T-helper 17 cell (primary cell): ENCODE results near the gene SLC27A2. TPM values are rescaled to one million over a fixed set of nuclear protein-coding genes. Genes with fewer than 3 reads are reported as not detected.
"Not testable (repeated sequence)": the region's sequence is repeated elsewhere in the genome, so short reads cannot be mapped to it uniquely, and the experiment has no call there.

Source experiments
- ATAC-seq: fragments of 150-1000 bp; cut with Tn5 transposase; 2 replicates; pipeline ENCODE4 v1.10.0; 2021; ENCODE audit warnings: mild to moderate bottlenecking, moderate library complexity
- DNase-seq, 3 donors: peaks; one replicate each; pipeline versions ENCODE4 v3.0.0 to v3.0.0-alpha.2; 2020 to 2021
- H3K9me3 ChIP-seq: one replicate; pipeline ENCODE4 v1.7.0; 2013; ENCODE audit warnings: low read length, mild to moderate bottlenecking; ENCODE audit not compliant: control insufficient read depth, poor library complexity, severe bottlenecking
- H3K27ac Mint-ChIP-seq: one replicate; pipeline ENCODE4 v1.8.0; 2022; ENCODE audit warnings: mild to moderate bottlenecking, moderate library complexity, mixed read lengths
- H3K27me3 Mint-ChIP-seq: one replicate; pipeline ENCODE4 v1.8.0; 2022; ENCODE audit warnings: mixed read lengths
- H3K36me3 Mint-ChIP-seq: one replicate; pipeline ENCODE4 v1.8.0; 2022; ENCODE audit warnings: low read depth, mixed read lengths
- H3K4me1 Mint-ChIP-seq: one replicate; pipeline ENCODE4 v1.8.0; 2022; ENCODE audit warnings: mild to moderate bottlenecking, mixed read lengths
- H3K4me3 Mint-ChIP-seq: one replicate; pipeline ENCODE4 v1.8.0; 2022; ENCODE audit warnings: mild to moderate bottlenecking, moderate library complexity, mixed read lengths
- total RNA-seq, 4 donors: library from RNA in 2 of 4; stranded (reverse) in 2 of 4; gene quantifications; one replicate each; pipeline ENCODE4 v1.2.3 and lab custom pipeline; 2022 to 2026

Gene SLC27A2
- total RNA-seq, 2 donors from 2014 or later: 0.30 to 0.42 TPM

DNA sequence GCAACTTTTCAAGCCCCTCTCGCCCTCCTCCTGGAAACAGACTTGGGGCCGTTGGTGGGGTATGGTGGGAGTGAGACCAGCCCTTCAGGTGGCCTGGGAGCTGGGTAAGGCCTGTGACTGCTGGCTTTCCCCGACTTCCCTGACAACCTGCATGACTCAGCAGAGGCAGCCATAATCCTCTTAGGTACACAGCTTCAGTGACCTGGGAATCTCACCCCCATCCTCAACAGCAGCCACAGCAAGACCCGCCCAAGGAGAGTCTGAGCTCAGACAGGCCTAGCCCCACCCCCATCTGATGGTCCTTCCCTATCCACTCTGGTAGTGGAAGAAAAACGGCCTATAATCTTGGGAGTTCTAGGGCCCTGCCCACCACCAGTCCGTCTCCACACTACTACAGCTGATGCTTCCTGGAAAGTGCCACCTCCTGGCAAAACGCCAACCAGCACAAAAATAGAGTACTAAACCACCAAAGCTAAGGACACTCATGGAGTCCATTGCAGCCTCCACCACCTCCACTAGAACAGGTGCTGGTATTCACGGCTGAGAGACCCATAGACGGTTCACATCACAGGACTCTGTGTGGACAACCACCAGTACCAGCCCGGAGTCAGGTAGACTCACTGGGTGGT lies 13.1 kb upstream of the SLC27A2 start:
- H3K27me3 Mint-ChIP-seq: peaks cover 45% of the 10 kb centered on the region

GRCh38 chr15:50172360-50172895 lies 9.6 kb upstream of the SLC27A2 start:
- not testable (repeated sequence) for ATAC-seq, H3K36me3 Mint-ChIP-seq, H3K27ac Mint-ChIP-seq, H3K4me1 Mint-ChIP-seq, H3K9me3 ChIP-seq, H3K4me3 Mint-ChIP-seq, DNase-seq
- peaks cover 34% of the 10 kb centered on the region for H3K27me3 Mint-ChIP-seq

More for the DNA sequence above, 13.1 kb upstream of the SLC27A2 start:
- no peaks in the 10 kb centered on the region for H3K9me3 ChIP-seq
- DNase-seq (no peak), ATAC-seq (no peak)
- Mint-ChIP-seq H3K36me3 (peaks cover 2% of the 10 kb centered on the region), H3K4me3 (no peak overlapping the region), H3K4me1 (no peaks in the 10 kb centered on the region), H3K27ac (no peak overlapping the region)

GRCh38 chr15:50176869-50177268 lies 5.1 kb upstream of the SLC27A2 start:
- no peaks in the 10 kb centered on the region for H3K36me3 Mint-ChIP-seq
- DNase-seq: no peak
- ATAC-seq: no peak
- H3K27ac Mint-ChIP-seq: no peak overlapping the region
- no peaks in the 10 kb centered on the region for H3K9me3 ChIP-seq
- H3K4me3 Mint-ChIP-seq: no peak overlapping the region
- peaks cover 50% of the 10 kb centered on the region for H3K27me3 Mint-ChIP-seq
- H3K4me1 Mint-ChIP-seq: no peaks in the 10 kb centered on the region

GRCh38 chr15:50180091-50180490 lies 1.9 kb upstream of the SLC27A2 start:
- ATAC-seq (no peak), DNase-seq (no peak)
- Mint-ChIP-seq H3K27ac (no peak overlapping the region), H3K4me3 (no peak overlapping the region), H3K36me3 (no peaks in the 10 kb centered on the region), H3K4me1 (peaks cover 13% of the 10 kb centered on the region), H3K27me3 (peaks cover 57% of the 10 kb centered on the region)
- no peaks in the 10 kb centered on the region for H3K9me3 ChIP-seq

DNA sequence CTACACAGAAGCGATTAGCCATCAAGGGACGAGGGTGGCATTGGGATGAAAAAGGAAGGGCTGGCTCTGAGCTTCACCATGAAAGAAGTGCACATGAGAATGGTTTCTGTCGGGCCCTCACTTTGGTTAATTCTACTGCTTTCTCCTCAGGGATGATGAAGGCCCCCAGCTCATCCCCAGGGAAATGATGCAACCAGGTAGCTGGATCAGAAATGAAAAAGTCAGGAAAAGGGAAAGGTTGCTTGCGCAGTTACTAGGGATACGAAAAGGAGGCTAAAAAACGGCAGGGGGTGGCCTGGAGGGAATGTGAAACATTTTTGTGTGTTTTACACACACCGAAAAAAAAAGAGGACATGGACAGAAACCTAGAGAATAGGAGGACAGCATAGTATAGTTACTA lies 1.4 kb upstream of the SLC27A2 start:
- no peaks in the 10 kb centered on the region for H3K9me3 ChIP-seq
- Mint-ChIP-seq H3K27ac (no peak overlapping the region), H3K36me3 (no peaks in the 10 kb centered on the region), H3K4me3 (no peak overlapping the region), H3K27me3 (peaks cover 53% of the 10 kb centered on the region), H3K4me1 (peaks cover 13% of the 10 kb centered on the region)
- DNase-seq: no peak
- no peak for ATAC-seq

- Mint-ChIP-seq H3K4me1 (peaks cover 13% of the 10 kb centered on the region), H3K27me3 (peaks cover 53% of the 10 kb centered on the region), H3K4me3 (peak overlapping the region; percentile 96), H3K27ac (no peak overlapping the region), H3K36me3 (no peaks in the 10 kb centered on the region)
- no peaks in the 10 kb centered on the region for H3K9me3 ChIP-seq
- ATAC-seq (no peak), DNase-seq (no peak)
Measured at GRCh38 chr15:50181201-50181968, 611 bp upstream of the SLC27A2 start.

DNA sequence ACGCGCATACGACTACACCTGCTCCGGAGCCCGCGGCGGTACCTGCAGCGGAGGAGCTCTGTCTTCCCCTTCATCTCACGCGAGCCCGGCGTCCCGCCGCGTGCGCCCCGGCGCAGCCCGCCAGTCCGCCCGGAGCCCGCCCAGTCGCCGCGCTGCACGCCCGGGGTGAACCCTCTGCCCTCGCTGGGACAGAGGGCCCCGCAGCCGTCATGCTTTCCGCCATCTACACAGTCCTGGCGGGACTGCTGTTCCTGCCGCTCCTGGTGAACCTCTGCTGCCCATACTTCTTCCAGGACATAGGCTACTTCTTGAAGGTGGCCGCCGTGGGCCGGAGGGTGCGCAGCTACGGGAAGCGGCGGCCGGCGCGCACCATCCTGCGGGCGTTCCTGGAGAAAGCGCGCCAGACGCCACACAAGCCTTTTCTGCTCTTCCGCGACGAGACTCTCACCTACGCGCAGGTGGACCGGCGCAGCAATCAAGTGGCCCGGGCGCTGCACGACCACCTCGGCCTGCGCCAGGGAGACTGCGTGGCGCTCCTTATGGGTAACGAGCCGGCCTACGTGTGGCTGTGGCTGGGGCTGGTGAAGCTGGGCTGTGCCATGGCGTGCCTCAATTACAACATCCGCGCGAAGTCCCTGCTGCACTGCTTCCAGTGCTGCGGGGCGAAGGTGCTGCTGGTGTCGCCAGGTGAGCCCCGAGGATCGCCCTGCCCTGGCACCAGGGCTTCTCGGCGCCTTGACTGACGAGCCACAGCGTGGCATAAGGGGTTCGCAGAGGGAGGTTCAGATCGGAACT lies 420 bp downstream of the SLC27A2 start:
- DNase-seq: peak in 2 of 3 donors; percentile 14 to 19
- H3K4me1 Mint-ChIP-seq: peaks cover 13% of the 10 kb centered on the region
- peak overlapping the region; percentile 29 for H3K27ac Mint-ChIP-seq
- H3K27me3 Mint-ChIP-seq: peaks cover 54% of the 10 kb centered on the region
- peak; percentile 79 for ATAC-seq
- no peaks in the 10 kb centered on the region for H3K9me3 ChIP-seq
- peak overlapping the region; percentile 96 for H3K4me3 Mint-ChIP-seq
- no peaks in the 10 kb centered on the region for H3K36me3 Mint-ChIP-seq

- DNase-seq: no peak
- no peak for ATAC-seq
- Mint-ChIP-seq H3K27ac (no peak overlapping the region), H3K4me1 (peaks cover 13% of the 10 kb centered on the region), H3K4me3 (peak overlapping the region; percentile 96), H3K36me3 (no peaks in the 10 kb centered on the region), H3K27me3 (peaks cover 54% of the 10 kb centered on the region)
- H3K9me3 ChIP-seq: no peaks in the 10 kb centered on the region
Measured at GRCh38 chr15:50183112-50183794, 1.3 kb downstream of the SLC27A2 start.

DNA sequence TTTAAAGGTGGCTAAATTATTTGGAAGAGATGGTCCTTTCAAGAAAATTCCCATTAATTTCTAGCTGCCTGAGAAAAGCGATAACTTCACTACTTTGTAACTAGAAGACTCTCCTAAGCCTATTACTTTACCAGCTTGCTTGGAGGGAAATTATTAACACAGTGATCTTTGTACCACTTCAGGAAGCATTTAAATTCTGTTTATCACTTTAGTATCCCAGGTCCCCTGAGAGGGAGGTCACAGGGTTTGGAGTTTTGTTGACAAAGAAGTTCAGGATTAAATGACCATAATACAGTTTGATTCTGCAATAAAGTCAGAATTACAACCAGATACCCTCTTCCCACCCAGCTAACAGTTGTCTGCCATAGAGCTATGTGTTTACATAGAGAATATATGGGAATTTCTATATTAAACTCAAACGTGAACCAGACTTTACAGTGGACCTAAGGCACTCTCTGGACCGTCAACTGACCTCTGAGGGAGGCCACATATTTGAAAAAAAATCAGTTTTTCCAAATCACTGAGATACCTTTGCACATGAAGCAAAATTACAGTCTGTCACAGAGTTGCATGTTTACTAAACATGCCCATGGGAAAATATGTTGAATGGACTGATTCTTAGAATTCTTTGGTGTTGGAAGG lies 3.0 kb downstream of the SLC27A2 start:
- ATAC-seq: no peak
- no peak for DNase-seq
- H3K27ac Mint-ChIP-seq: no peak overlapping the region
- H3K4me1 Mint-ChIP-seq: peaks cover 13% of the 10 kb centered on the region
- H3K9me3 ChIP-seq: no peaks in the 10 kb centered on the region
- peaks cover 43% of the 10 kb centered on the region for H3K27me3 Mint-ChIP-seq
- no peak overlapping the region for H3K4me3 Mint-ChIP-seq
- no peaks in the 10 kb centered on the region for H3K36me3 Mint-ChIP-seq

GRCh38 chr15:50186090-50186489 lies 4.1 kb downstream of the SLC27A2 start:
- no peaks in the 10 kb centered on the region for H3K9me3 ChIP-seq
- Mint-ChIP-seq H3K4me1 (peaks cover 13% of the 10 kb centered on the region), H3K36me3 (no peaks in the 10 kb centered on the region), H3K27ac (no peak overlapping the region), H3K4me3 (no peak overlapping the region), H3K27me3 (peaks cover 32% of the 10 kb centered on the region)
- no peak for DNase-seq
- ATAC-seq: no peak

DNA sequence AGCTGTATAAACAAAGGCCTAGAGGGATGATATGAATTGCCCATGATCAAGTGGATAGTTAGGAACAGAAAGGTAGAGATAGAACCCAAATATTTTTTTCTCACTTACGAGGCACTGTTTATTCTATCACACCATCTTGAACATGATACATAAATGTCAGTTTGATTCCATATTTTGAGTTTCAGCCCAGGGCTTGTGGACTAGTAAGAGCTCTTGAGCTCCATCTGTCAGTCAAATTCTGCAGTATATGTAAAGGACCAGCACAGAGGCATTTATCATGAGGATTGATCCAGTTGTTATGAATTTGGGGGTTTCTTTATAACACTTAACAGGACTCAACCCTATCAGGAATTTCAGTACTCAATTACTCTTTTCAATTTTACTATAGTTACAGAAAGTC lies 4.8 kb downstream of the SLC27A2 start:
- no peak overlapping the region for H3K27ac Mint-ChIP-seq
- H3K4me3 Mint-ChIP-seq: no peak overlapping the region
- ATAC-seq (no peak), DNase-seq (no peak)
- peaks cover 13% of the 10 kb centered on the region for H3K4me1 Mint-ChIP-seq
- no peaks in the 10 kb centered on the region for H3K36me3 Mint-ChIP-seq
- no peaks in the 10 kb centered on the region for H3K9me3 ChIP-seq
- peaks cover 26% of the 10 kb centered on the region for H3K27me3 Mint-ChIP-seq

DNA sequence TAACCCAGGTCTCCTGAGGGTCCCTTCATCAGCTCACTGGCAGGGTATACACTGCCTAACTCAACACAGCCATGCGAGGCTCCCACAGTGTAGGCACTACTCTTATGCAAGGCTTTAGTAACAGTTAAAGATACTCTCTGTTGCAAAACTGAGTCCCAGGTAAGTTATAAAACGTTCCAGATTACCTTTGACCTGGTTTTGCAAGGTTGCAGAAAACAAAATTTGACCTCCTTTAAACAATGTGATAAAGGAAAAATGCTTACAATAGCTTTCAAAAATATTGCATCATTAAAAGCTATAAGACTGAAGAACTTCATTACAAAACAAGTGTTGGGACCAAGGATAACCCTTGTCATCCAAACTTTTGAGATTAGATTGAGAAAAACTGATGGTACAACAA lies 5.5 kb downstream of the SLC27A2 start:
- Mint-ChIP-seq H3K4me1 (peaks cover 13% of the 10 kb centered on the region), H3K27ac (no peak overlapping the region), H3K27me3 (peaks cover 24% of the 10 kb centered on the region), H3K4me3 (no peak overlapping the region), H3K36me3 (no peaks in the 10 kb centered on the region)
- no peaks in the 10 kb centered on the region for H3K9me3 ChIP-seq
- DNase-seq: no peak
- ATAC-seq: no peak
